Panc1 (cell line): ENCODE results near the gene TAS2R8. TPM values are rescaled to one million over a fixed set of nuclear protein-coding genes. Genes with fewer than 3 reads are reported as not detected.

Experiments used
- ATAC-seq: fragments of 200-7000 bp; cut with Tn5 transposase; 2 replicates; pipeline ENCODE4 v1.9.1; 2020; ENCODE audit warnings: mild to moderate bottlenecking, moderate library complexity
- BruUV-seq: library from RNA; stranded (reverse); fragments of 400-500 nt; replicated peaks from 2 replicates; lab custom pipeline; 2021; lab: Mats Ljungman, UMichigan
- CTCF ChIA-PET: fragments of 300-600 bp; sonication (Branson Sonifier 250); formaldehyde crosslinking; loops from one replicate; lab custom pipeline; 2022; ENCODE audit warnings: antibody characterized with exemption; lab: Charles Lee
- POLR2A ChIA-PET: fragments of 300-600 bp; sonication (Branson Sonifier 250); formaldehyde crosslinking; loops from one replicate; lab custom pipeline; 2022; ENCODE audit warnings: antibody characterized with exemption; lab: Charles Lee
- DNase-seq: peaks from one replicate; pipeline ENCODE4 v3.0.0-alpha.2; 2010; ENCODE audit warnings: low read depth, low spot score
- H3K27ac ChIP-seq: 2 replicates; pipeline ENCODE4 v1.5.1; 2011; ENCODE audit warnings: mild to moderate bottlenecking, low read length, inconsistent platforms
- H3K27me3 ChIP-seq: fragments of 200-500 bp; sonication (Bioruptor generic); 2 replicates; pipeline ENCODE4 v1.6.0; 2014; ENCODE audit warnings: low read length, inconsistent platforms; ENCODE audit not compliant: control insufficient read depth, insufficient read depth
- H3K36me3 ChIP-seq: fragments of 200-500 bp; sonication (Bioruptor generic); 2 replicates; pipeline ENCODE4 v1.5.1; 2014; ENCODE audit warnings: inconsistent platforms, mild to moderate bottlenecking, low read length, moderate library complexity; ENCODE audit not compliant: control insufficient read depth, insufficient read depth
- H3K4me1 ChIP-seq: 2 replicates; pipeline ENCODE4 v1.5.1; 2011; ENCODE audit warnings: inconsistent platforms, mild to moderate bottlenecking, low read length, moderate library complexity; ENCODE audit not compliant: control insufficient read depth, insufficient read depth
- H3K4me3 ChIP-seq, 2 experiments: 2 replicates each; pipeline ENCODE4 v1.5.1; 2011 to 2012; ENCODE audit warnings: low read depth in 2 of 2, low read length in 2 of 2, mild to moderate bottlenecking in 2 of 2, inconsistent platforms in 1 of 2, moderate library complexity in 1 of 2
- H3K9me3 ChIP-seq: fragments of 200-500 bp; sonication (Bioruptor generic); 2 replicates; pipeline ENCODE4 v1.5.1; 2014; ENCODE audit warnings: low read depth, mild to moderate bottlenecking, inconsistent platforms, low read length, moderate library complexity; ENCODE audit not compliant: control insufficient read depth, insufficient read depth
- POLR2AphosphoS5 ChIP-seq: IDR thresholded peaks from 2 replicates; pipeline ENCODE4 v1.6.1; 2012; ENCODE audit warnings: mild to moderate bottlenecking, low read depth, low read length, moderate library complexity
- SIN3A ChIP-seq: IDR thresholded peaks from 2 replicates; pipeline ENCODE4 v1.6.1; 2012; ENCODE audit warnings: low read depth, mild to moderate bottlenecking, low read length, moderate library complexity, borderline replicate concordance; ENCODE audit not compliant: insufficient read depth
- TCF7L2 ChIP-seq: IDR thresholded peaks from 2 replicates; pipeline ENCODE4 v1.6.1; 2011; ENCODE audit warnings: mild to moderate bottlenecking, low read depth, low read length, inconsistent platforms
- in situ Hi-C: cut with HindIII; loops from 2 replicates; pipeline ENCODE4 v1.10.0; 2016; ENCODE audit warnings: low sequenced_read_pairs, low pct_unique_long_range_greater_than_20kb
- intact Hi-C: fragments of 100-400 bp; cut with micrococcal nuclease; formaldehyde crosslinking; loops from one replicate; pipeline ENCODE4 v1.10.0; 2022; ENCODE audit not compliant: unreplicated experiment
- total RNA-seq: library from RNA; stranded (reverse); gene quantifications from one replicate; pipeline ENCODE4 v1.2.1, GENCODE V29; 2021; ENCODE audit not compliant: unreplicated experiment
- TF ChIP-seq, protein P1 (sequence below), 2 experiments: IDR thresholded peaks; 2 replicates each; pipeline ENCODE4 v1.6.1; 2011 to 2012; ENCODE audit warnings: low read depth in 2 of 2, control low read depth in 1 of 2, low read length in 1 of 2, mild to moderate bottlenecking in 1 of 2, moderate library complexity in 1 of 2; ENCODE audit not compliant: insufficient read depth in 1 of 2
- TF ChIP-seq, protein P2 (sequence below): fragments of 450-650 bp; IDR thresholded peaks from 2 replicates; pipeline ENCODE4 v1.5.1; 2017; ENCODE audit warnings: mild to moderate bottlenecking

The TAS2R8 gene
- total RNA-seq, 1 experiment from 2014 or later, result not detected

DNA sequence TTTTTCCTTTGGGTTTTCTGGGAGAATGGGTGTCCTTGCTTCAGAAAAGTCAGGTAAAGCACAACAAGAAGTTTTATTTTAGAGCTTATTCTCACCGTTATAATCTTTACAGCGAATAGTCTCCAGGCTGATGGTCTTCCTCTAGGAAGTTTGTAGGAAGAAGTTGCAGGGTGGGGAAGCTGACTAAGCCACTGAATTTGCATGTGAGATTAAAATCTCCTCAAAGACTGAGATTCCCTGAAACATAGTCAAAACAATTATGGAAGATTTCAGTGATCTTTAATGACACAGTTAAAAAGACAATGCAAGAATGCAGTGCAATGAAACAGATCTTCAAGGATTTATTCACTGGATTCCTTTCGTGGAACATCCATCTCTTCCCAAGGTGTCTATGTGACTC, 17.9 kb upstream of the TAS2R8 start:
- POLR2A ChIA-PET, result no interaction called here
- BruUV-seq, result no TSS peak

DNA sequence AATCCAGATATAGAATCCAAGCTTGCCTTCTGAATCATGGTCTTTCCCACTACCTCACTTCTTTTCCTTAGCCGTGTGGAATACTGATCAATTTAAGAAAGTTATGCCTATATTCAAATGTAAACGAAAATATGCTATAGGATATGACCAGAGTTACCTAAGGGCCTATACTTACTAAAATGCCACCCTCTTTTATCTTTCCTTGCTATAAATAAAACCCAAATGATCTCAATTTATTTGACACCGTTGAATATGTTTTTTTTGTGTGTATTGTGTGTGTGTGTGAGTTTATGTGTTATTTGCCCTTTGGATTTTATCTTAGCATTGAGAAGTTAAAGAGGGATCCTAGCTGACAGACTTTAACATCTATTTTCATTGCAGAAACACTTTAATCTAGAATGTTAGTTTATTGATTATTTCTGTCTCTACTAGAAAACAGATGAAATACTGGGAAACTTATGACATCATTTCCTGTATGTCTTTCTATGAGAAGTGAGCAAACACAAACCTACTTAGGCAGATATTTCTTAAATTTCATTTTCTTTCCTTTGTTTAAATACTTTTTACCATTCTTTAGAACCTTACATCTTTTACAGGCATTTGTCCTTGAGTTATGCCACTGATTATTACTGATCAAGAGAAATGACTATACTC, 4.9 kb upstream of the TAS2R8 start:
- Histone ChIP-seq H3K9me3 (no peaks in the 10 kb centered on the region), H3K4me3 (no peak overlapping the region), H3K27me3 (no peaks in the 10 kb centered on the region), H3K27ac (no peak overlapping the region), H3K4me1 (no peaks in the 10 kb centered on the region), H3K36me3 (no peaks in the 10 kb centered on the region; the same call in 1 of the 2 replicates)
- DNase-seq, result no peak
- CTCF ChIA-PET, result no interaction called here
- intact Hi-C loops, result no loop called here
- BruUV-seq, result no TSS peak
- ATAC-seq, result no peak
- in situ Hi-C loops, result no loop called here
- POLR2A ChIA-PET, result no interaction called here
- TF ChIP-seq POLR2AphosphoS5, result no peak
- TF ChIP-seq, protein P1, sequence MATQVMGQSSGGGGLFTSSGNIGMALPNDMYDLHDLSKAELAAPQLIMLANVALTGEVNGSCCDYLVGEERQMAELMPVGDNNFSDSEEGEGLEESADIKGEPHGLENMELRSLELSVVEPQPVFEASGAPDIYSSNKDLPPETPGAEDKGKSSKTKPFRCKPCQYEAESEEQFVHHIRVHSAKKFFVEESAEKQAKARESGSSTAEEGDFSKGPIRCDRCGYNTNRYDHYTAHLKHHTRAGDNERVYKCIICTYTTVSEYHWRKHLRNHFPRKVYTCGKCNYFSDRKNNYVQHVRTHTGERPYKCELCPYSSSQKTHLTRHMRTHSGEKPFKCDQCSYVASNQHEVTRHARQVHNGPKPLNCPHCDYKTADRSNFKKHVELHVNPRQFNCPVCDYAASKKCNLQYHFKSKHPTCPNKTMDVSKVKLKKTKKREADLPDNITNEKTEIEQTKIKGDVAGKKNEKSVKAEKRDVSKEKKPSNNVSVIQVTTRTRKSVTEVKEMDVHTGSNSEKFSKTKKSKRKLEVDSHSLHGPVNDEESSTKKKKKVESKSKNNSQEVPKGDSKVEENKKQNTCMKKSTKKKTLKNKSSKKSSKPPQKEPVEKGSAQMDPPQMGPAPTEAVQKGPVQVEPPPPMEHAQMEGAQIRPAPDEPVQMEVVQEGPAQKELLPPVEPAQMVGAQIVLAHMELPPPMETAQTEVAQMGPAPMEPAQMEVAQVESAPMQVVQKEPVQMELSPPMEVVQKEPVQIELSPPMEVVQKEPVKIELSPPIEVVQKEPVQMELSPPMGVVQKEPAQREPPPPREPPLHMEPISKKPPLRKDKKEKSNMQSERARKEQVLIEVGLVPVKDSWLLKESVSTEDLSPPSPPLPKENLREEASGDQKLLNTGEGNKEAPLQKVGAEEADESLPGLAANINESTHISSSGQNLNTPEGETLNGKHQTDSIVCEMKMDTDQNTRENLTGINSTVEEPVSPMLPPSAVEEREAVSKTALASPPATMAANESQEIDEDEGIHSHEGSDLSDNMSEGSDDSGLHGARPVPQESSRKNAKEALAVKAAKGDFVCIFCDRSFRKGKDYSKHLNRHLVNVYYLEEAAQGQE (IDR thresholded peaks at IDR 0.05; ENCODE audit: insufficient read depth in 1 of 2, low read depth in 2 of 2, low read length in 1 of 2), result no peak
- TF ChIP-seq, protein P2, sequence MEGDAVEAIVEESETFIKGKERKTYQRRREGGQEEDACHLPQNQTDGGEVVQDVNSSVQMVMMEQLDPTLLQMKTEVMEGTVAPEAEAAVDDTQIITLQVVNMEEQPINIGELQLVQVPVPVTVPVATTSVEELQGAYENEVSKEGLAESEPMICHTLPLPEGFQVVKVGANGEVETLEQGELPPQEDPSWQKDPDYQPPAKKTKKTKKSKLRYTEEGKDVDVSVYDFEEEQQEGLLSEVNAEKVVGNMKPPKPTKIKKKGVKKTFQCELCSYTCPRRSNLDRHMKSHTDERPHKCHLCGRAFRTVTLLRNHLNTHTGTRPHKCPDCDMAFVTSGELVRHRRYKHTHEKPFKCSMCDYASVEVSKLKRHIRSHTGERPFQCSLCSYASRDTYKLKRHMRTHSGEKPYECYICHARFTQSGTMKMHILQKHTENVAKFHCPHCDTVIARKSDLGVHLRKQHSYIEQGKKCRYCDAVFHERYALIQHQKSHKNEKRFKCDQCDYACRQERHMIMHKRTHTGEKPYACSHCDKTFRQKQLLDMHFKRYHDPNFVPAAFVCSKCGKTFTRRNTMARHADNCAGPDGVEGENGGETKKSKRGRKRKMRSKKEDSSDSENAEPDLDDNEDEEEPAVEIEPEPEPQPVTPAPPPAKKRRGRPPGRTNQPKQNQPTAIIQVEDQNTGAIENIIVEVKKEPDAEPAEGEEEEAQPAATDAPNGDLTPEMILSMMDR, result no peak
- TF ChIP-seq TCF7L2, result no peak
- TF ChIP-seq SIN3A, result no peak

More for the DNA sequence above, 17.9 kb upstream of the TAS2R8 start:
- TF ChIP-seq, protein P1 (IDR thresholded peaks at IDR 0.05; ENCODE audit: insufficient read depth in 1 of 2, low read depth in 2 of 2, low read length in 1 of 2), result no peak
- TF ChIP-seq POLR2AphosphoS5 (no peak), TCF7L2 (no peak), SIN3A (no peak)
- TF ChIP-seq, protein P2, result no peak
- no peak for DNase-seq
- H3K27me3 ChIP-seq, result no peaks in the 10 kb centered on the region
- H3K27ac ChIP-seq, result no peak overlapping the region
- no peaks in the 10 kb centered on the region for H3K4me1 ChIP-seq
- no peaks in the 10 kb centered on the region for H3K36me3 ChIP-seq
- H3K4me3 ChIP-seq, result no peak overlapping the region
- no peak for ATAC-seq
- in situ Hi-C loops (no loop called here), intact Hi-C loops (no loop called here)
- H3K9me3 ChIP-seq, result no peaks in the 10 kb centered on the region
- CTCF ChIA-PET, result no interaction called here
